ENCODE measurements around the gene OSBP2. TPM values are rescaled to one million over a fixed set of nuclear protein-coding genes. Genes with fewer than 3 reads are reported as not detected.

OSBP2 gene
- total RNA-seq, 1 donor from 2014 or later: 22.2 TPM

DNA sequence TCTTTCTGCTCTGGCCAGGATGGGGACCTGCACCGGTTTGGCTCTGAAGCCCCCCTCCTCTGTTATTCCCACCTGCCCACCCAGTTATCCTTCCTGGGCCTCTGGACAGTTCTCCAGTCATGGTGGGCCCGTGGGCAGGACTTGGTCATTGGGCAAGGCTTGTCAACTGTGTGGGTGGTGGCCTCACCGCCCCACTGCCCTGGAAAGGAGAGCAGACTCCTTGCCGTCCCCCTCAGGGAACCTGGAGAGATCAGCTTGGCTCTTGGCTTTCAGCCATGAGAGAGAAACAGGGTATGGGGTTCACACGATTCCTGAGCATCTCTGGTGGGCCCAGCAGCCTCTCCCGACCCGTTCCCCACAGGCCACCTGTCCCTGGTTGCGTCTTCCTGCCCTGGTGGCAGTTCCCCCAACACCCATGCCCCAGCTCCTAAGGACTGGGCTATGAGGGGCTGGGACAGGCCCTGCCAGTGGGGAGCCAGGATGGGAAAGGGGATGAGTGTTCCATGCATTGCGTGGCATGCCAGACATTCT is 181.6 kb downstream of the OSBP2 start:
- Histone ChIP-seq H3K27ac (replicated peaks) (peak overlapping the region; percentile 85), H3K4me3 (no peak overlapping the region), H3K27me3 (ENCODE audit: low read depth) (no peaks in the 10 kb centered on the region), H3K9me3 (replicated peaks) (no peaks in the 10 kb centered on the region), H3K36me3 (no peaks in the 10 kb centered on the region), H3K4me1 (peaks cover 58% of the 10 kb centered on the region)
- intact Hi-C loops (cut with micrococcal nuclease): no loop called here
- TF ChIP-seq, protein P1, sequence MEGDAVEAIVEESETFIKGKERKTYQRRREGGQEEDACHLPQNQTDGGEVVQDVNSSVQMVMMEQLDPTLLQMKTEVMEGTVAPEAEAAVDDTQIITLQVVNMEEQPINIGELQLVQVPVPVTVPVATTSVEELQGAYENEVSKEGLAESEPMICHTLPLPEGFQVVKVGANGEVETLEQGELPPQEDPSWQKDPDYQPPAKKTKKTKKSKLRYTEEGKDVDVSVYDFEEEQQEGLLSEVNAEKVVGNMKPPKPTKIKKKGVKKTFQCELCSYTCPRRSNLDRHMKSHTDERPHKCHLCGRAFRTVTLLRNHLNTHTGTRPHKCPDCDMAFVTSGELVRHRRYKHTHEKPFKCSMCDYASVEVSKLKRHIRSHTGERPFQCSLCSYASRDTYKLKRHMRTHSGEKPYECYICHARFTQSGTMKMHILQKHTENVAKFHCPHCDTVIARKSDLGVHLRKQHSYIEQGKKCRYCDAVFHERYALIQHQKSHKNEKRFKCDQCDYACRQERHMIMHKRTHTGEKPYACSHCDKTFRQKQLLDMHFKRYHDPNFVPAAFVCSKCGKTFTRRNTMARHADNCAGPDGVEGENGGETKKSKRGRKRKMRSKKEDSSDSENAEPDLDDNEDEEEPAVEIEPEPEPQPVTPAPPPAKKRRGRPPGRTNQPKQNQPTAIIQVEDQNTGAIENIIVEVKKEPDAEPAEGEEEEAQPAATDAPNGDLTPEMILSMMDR (IDR thresholded peaks at IDR 0.05; ENCODE audit: borderline replicate concordance): no peak
- no peak for DNase-seq

DNA sequence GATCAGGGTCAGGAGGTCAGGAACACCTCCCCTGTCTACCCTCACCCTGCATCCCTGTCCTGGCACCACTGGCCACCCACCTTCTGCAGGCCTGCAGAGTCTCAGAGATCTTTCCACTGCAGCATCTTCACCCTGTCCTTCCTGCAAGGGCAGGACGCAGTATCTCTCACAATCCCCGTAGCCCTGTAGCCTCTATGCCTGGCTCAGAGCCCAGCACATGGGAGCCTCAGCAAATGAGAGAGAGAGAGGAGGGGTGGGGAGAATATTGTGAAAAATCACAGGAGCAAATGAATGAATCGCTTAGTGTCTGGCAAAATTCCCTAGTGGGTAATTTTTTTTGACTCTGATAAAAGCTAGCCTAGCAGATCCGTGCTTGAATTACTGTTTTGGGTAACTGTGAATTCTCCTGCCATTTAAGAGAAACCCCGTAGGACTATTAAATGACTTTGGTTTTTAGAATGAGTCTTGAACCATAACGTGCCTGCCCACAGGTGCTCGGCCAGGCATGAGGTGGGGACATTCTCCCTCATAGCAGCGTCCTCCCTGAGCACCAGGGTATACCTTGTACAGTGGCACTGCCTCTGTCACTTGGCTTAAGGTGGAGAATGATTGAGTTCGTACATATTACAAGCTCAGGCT is 182.4 kb downstream of the OSBP2 start:
- Histone ChIP-seq H3K4me3 (no peak overlapping the region), H3K4me1 (peaks cover 65% of the 10 kb centered on the region), H3K9me3 (replicated peaks) (no peaks in the 10 kb centered on the region), H3K27me3 (ENCODE audit: low read depth) (no peaks in the 10 kb centered on the region), H3K27ac (replicated peaks) (peak overlapping the region; percentile 85), H3K36me3 (no peaks in the 10 kb centered on the region)
- DNase-seq: peak; percentile 66
- TF ChIP-seq, protein P1 (IDR thresholded peaks at IDR 0.05; ENCODE audit: borderline replicate concordance): no peak
- intact Hi-C loops (cut with micrococcal nuclease): no loop called here

DNA sequence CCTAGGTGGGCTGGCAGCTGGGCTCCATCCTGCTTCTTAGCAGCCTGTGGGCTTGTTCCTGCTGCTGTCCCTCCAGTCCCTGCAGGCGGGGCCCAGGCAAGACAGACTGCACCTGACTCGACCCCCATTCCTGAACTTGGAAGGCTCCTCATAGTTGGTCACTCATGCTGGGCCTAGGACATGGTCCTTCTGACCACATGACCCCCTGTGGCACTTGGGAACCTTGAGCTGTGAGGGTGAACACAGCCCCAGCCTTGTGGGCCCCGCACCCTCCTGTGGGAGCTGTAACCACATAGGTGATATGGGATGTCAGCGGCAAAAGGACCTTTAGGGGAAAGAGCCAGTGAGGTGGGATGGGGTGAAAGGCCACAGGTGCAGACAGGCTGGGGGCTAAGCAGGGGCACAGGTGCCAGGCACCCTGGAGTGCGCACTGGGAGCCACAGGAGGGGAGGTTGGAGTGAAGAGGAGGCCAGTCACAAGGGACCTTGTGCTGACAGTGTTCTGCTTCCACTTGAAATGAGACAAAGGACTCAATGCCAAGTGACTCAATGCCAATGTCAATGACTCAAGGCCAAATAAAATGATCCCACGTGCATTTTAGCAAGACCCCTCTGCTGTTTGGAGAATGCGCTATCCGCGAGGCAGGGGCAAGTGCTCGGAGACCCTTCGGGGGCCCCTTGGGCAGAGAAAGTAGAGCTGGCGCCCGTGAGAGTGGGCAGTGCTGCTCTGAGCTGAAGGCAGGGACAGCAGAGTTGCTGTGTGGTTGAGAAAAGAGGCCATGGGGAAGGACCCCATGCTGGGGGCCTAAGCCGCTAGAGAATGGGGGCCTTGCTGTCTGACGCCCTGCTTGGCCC is 183.2 kb downstream of the OSBP2 start:
- no peaks in the 10 kb centered on the region for H3K36me3 ChIP-seq
- H3K27me3 ChIP-seq (ENCODE audit: low read depth): no peaks in the 10 kb centered on the region
- DNase-seq: no peak
- no peak overlapping the region for H3K4me3 ChIP-seq
- H3K4me1 ChIP-seq: peaks cover 72% of the 10 kb centered on the region
- TF ChIP-seq, protein P1 (IDR thresholded peaks at IDR 0.05; ENCODE audit: borderline replicate concordance): no peak
- peak overlapping the region; percentile 85 for H3K27ac ChIP-seq (replicated peaks)
- intact Hi-C loops (cut with micrococcal nuclease): no loop called here
- no peaks in the 10 kb centered on the region for H3K9me3 ChIP-seq (replicated peaks)

DNA sequence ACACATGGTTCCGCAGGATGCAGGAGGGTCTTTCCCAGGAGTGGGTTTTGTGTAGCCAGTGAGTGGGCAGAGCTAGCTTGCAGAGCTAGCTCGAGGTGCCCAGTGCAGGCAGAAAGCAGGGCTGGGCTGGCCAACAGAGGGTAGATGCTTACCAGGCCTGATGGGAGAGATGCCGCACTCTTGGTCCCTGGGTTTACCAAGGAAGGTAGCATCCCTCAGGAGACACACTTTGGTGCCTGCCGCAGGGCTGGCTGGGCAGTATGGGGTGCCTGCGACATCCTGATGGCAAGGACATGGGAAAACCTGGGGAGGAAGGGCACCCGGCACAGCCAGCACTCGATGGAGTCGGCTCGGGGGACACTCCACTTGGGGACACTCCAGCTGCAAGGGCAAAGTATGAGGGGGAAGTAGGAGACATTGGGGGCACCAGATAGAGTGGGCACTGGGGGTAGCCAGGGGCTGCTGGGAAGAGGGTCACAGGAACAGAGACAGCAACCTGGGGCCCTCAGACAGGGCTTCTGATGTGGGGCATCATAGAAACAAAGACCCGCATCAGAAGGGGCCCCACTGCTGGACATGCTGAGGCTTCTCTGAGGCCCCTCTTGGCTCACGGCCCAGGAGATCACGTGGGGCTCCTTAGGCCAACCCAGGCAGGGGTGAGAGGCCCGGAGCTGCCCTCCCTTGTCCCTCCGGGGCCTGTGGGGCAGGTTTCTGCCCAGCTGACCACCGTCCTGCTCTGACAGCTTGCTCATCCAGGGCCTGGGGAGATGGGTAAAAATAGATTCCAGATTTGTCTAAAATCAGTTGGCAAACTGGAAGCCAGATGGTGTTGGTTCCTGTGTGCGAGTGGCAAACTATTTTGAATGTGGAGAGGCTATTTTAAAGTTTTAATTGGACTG is 184.1 kb downstream of the OSBP2 start:
- peak overlapping the region; percentile 85 for H3K27ac ChIP-seq (replicated peaks)
- no peaks in the 10 kb centered on the region for H3K27me3 ChIP-seq (ENCODE audit: low read depth)
- no peaks in the 10 kb centered on the region for H3K9me3 ChIP-seq (replicated peaks)
- peaks cover 72% of the 10 kb centered on the region for H3K4me1 ChIP-seq
- TF ChIP-seq, protein P1 (IDR thresholded peaks at IDR 0.05; ENCODE audit: borderline replicate concordance): no peak
- DNase-seq: no peak
- intact Hi-C loops (cut with micrococcal nuclease): no loop called here
- H3K4me3 ChIP-seq: no peak overlapping the region
- no peaks in the 10 kb centered on the region for H3K36me3 ChIP-seq

DNA sequence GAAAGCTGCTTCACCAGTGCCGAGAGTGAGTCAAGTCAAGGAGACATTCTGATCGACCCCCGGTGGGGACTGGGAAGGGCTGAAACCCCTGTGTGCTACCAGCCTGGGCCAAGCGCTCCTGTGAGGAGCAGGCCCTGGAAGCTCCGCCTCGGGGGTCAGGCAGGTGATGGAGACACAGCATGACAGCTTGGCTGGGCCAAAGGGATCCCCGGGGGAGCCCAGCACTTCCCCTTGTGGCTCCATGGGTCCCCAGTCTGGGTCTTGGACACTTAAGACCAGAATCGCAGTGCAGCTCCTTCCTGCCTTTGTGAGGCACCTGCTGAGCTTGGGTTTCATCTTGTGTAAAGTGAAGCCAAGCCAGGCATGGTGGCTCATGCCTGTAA is 184.7 kb downstream of the OSBP2 start:
- peaks cover 72% of the 10 kb centered on the region for H3K4me1 ChIP-seq
- TF ChIP-seq, protein P1 (IDR thresholded peaks at IDR 0.05; ENCODE audit: borderline replicate concordance): no peak
- H3K36me3 ChIP-seq: no peaks in the 10 kb centered on the region
- intact Hi-C loops (cut with micrococcal nuclease): no loop called here
- H3K4me3 ChIP-seq: no peak overlapping the region
- no peaks in the 10 kb centered on the region for H3K27me3 ChIP-seq (ENCODE audit: low read depth)
- no peaks in the 10 kb centered on the region for H3K9me3 ChIP-seq (replicated peaks)
- DNase-seq: no peak
- H3K27ac ChIP-seq (replicated peaks): peak overlapping the region; percentile 85

All from left ventricle myocardium inferior (tissue), 1 donor.